CD14-positive monocyte (primary cell): Measurements from ENCODE around the gene CD200R1. TPM values are rescaled to one million over a fixed set of nuclear protein-coding genes. Genes with fewer than 3 reads are reported as not detected.

ENCODE experiments used
- DNase-seq, 3 donors: peaks; one replicate each; pipeline ENCODE4 v3.0.0-alpha.2; 2011 to 2022
- H2AFZ ChIP-seq: 2 replicates; pipeline ENCODE4 v1.6.0; 2012; ENCODE audit warnings: mild to moderate bottlenecking, low read depth, low read length, inconsistent platforms; ENCODE audit not compliant: insufficient read depth, poor library complexity, severe bottlenecking
- H3K27ac ChIP-seq, 2 donors: 1 replicate in 1 of 2; 2 replicates in 1 of 2; pipeline ENCODE4 v1.5.1; 2012 to 2013; ENCODE audit warnings: low read length in 2 of 2, control low read depth in 1 of 2, inconsistent platforms in 1 of 2, low read depth in 1 of 2, mild to moderate bottlenecking in 1 of 2
- H3K27me3 ChIP-seq, 2 donors: one replicate each; pipeline versions ENCODE4 v1.6.0 to v1.6.1; 2011 to 2013; ENCODE audit warnings: low read length in 2 of 2; ENCODE audit not compliant: control insufficient read depth in 2 of 2, insufficient read depth in 2 of 2
- H3K36me3 ChIP-seq, 2 donors: replicated peaks in 1 of 2; 1 replicate in 1 of 2; 2 replicates in 1 of 2; pipeline versions ENCODE4 v1.5.1 to v1.6.1; 2012 to 2013; ENCODE audit warnings: low read length in 2 of 2, control low read depth in 1 of 2, inconsistent platforms in 1 of 2, mild to moderate bottlenecking in 1 of 2; ENCODE audit not compliant: insufficient read depth in 2 of 2, control insufficient read depth in 1 of 2
- H3K4me1 ChIP-seq, 2 donors: 1 replicate in 1 of 2; 2 replicates in 1 of 2; pipeline versions ENCODE4 v1.5.1 to v1.6.1; 2012 to 2013; ENCODE audit warnings: low read length in 2 of 2, control low read depth in 1 of 2, inconsistent platforms in 1 of 2, mild to moderate bottlenecking in 1 of 2, moderate library complexity in 1 of 2; ENCODE audit not compliant: insufficient read depth in 2 of 2, control insufficient read depth in 1 of 2
- H3K4me2 ChIP-seq: replicated peaks from 2 replicates; pipeline ENCODE3; 2012; ENCODE audit warnings: low read length, moderate library complexity, mild to moderate bottlenecking; ENCODE audit not compliant: poor library complexity, severe bottlenecking; ENCODE audit errors: extremely low read depth
- H3K4me3 ChIP-seq, 3 experiments: fragments of 200-600 bp in 1 of 3; sonication (generic) in 1 of 3; replicated peaks in 1 of 3; 1 replicate in 2 of 3; 2 replicates in 1 of 3; pipeline ENCODE4 v1.5.1; 2011 to 2013; ENCODE audit warnings: low read length in 3 of 3, mild to moderate bottlenecking in 3 of 3, control low read depth in 2 of 3, low read depth in 2 of 3, inconsistent platforms in 1 of 3, moderate library complexity in 1 of 3
- H3K79me2 ChIP-seq: 2 replicates; pipeline ENCODE4 v1.6.0; 2012; ENCODE audit warnings: mild to moderate bottlenecking, control low read depth, inconsistent platforms, low read length, moderate library complexity; ENCODE audit not compliant: insufficient read depth
- H3K9ac ChIP-seq: 2 replicates; pipeline ENCODE4 v1.6.0; 2017; ENCODE audit warnings: low read length, mild to moderate bottlenecking; ENCODE audit not compliant: insufficient read depth, poor library complexity, severe bottlenecking
- H3K9me3 ChIP-seq, 2 donors: replicated peaks in 1 of 2; 1 replicate in 1 of 2; 2 replicates in 1 of 2; pipeline versions ENCODE4 v1.5.1 to v1.6.1; 2012 to 2013; ENCODE audit warnings: low read length in 2 of 2, control low read depth in 1 of 2; ENCODE audit not compliant: control insufficient read depth in 1 of 2, insufficient read depth in 1 of 2
- H4K20me1 ChIP-seq: 2 replicates; pipeline ENCODE4 v1.6.0; 2012; ENCODE audit warnings: mild to moderate bottlenecking, low read length, control low read depth, moderate library complexity; ENCODE audit not compliant: insufficient read depth
- H3K27ac Mint-ChIP-seq, 7 donors: one replicate each; pipeline ENCODE4 v1.8.0; 2020; ENCODE audit warnings: mild to moderate bottlenecking in 7 of 7, mixed read lengths in 7 of 7, moderate library complexity in 6 of 7, inconsistent platforms in 2 of 7
- H3K27me3 Mint-ChIP-seq, 3 donors: one replicate each; pipeline ENCODE4 v1.8.0; 2021 to 2022; ENCODE audit warnings: low read depth in 3 of 3, mild to moderate bottlenecking in 3 of 3, mixed read lengths in 3 of 3, moderate library complexity in 3 of 3, inconsistent platforms in 1 of 3
- H3K36me3 Mint-ChIP-seq, 2 donors: one replicate each; pipeline ENCODE4 v1.8.0; 2020; ENCODE audit warnings: mixed read lengths in 2 of 2, inconsistent platforms in 1 of 2, mild to moderate bottlenecking in 1 of 2
- H3K4me1 Mint-ChIP-seq: one replicate; pipeline ENCODE4 v1.8.0; 2020; ENCODE audit warnings: mild to moderate bottlenecking, mixed read lengths
- H3K4me3 Mint-ChIP-seq, 2 donors: one replicate each; pipeline ENCODE4 v1.8.0; 2020; ENCODE audit warnings: mild to moderate bottlenecking in 2 of 2, mixed read lengths in 2 of 2, moderate library complexity in 1 of 2
- H3K9me3 Mint-ChIP-seq, 7 donors: one replicate each; pipeline ENCODE4 v1.8.0; 2020 to 2022; ENCODE audit warnings: mixed read lengths in 7 of 7, mild to moderate bottlenecking in 6 of 7, moderate library complexity in 6 of 7, inconsistent platforms in 2 of 7
- CTCF ChIP-seq: fragments of 200-600 bp; IDR thresholded peaks from one replicate; pipeline ENCODE4 v1.8.0; 2022; ENCODE audit warnings: antibody characterized with exemption, mild to moderate bottlenecking
- WGBS: methylation state at CpG from one replicate; pipeline ENCODE4 v1.1.5; 2013; ENCODE audit warnings: missing lambda C conversion rate; ENCODE audit not compliant: insufficient coverage; 5-methylcytosine and 5-hydroxymethylcytosine counted together
- intact Hi-C, 2 donors: fragments of 100-400 bp; cut with micrococcal nuclease; formaldehyde crosslinking; loops; one replicate each; pipeline versions ENCODE4 v1.15.0 to v1.15.1; 2023
- polyA plus RNA-seq, 3 donors: library from polyadenylated mRNA; depleted of rRNA in 1 of 3; unstranded in 2 of 3; stranded (reverse) in 1 of 3; fragments of 300-500 nt in 2 of 3; fragments of >200 nt in 1 of 3; fragmentation: Illumina TruSeq in 2 of 3; gene quantifications; 1 replicate in 2 of 3; 2 replicates in 1 of 3; pipeline ENCODE4 v1.2.3, GENCODE V29; 2012 to 2021

CD200R1 gene
- polyA plus RNA-seq, 3 donors: 1.5 to 9.0 (median 1.6) TPM

GRCh38 chr3:112894258-112894657, 80.6 kb downstream of the CD200R1 start:
- intact Hi-C loops: no loop called here
- H3K4me2 ChIP-seq: no peak overlapping the region
- no peak for TF ChIP-seq CTCF
- Mint-ChIP-seq H3K27me3 (peaks cover 0 to 1% (median 0%) of the 10 kb centered on the region in 3 donors), H3K27ac (no peak overlapping the region), H3K4me3 (no peak overlapping the region), H3K9me3 (peaks cover 0 to 3% (median 0%) of the 10 kb centered on the region in 7 donors), H3K4me1 (peaks cover 10% of the 10 kb centered on the region), H3K36me3 (no peaks in the 10 kb centered on the region)
- H3K9ac ChIP-seq: no peak overlapping the region
- DNase-seq: no peak
- no peaks in the 10 kb centered on the region for H3K9me3 ChIP-seq
- no peaks in the 10 kb centered on the region for H4K20me1 ChIP-seq
- no peak overlapping the region for H3K4me3 ChIP-seq
- H3K36me3 ChIP-seq: no peaks in the 10 kb centered on the region
- H3K79me2 ChIP-seq: no peaks in the 10 kb centered on the region
- WGBS: 72% methylated on average over 4 of the region's 5 CpGs
- no peak overlapping the region for H2AFZ ChIP-seq
- no peak overlapping the region for H3K27ac ChIP-seq
- H3K4me1 ChIP-seq: peaks cover 4 to 6% of the 10 kb centered on the region in 2 donors
- H3K27me3 ChIP-seq: no peaks in the 10 kb centered on the region

GRCh38 chr3:112889357-112889756, 85.5 kb downstream of the CD200R1 start:
- no peak for DNase-seq
- Mint-ChIP-seq H3K27ac (no peak overlapping the region), H3K36me3 (no peaks in the 10 kb centered on the region), H3K9me3 (peaks cover 0 to 3% (median 0%) of the 10 kb centered on the region in 7 donors), H3K4me3 (no peak overlapping the region), H3K4me1 (peaks cover 4% of the 10 kb centered on the region), H3K27me3 (peaks cover 0 to 2% (median 0%) of the 10 kb centered on the region in 3 donors)
- Histone ChIP-seq H4K20me1 (no peaks in the 10 kb centered on the region), H2AFZ (no peak overlapping the region), H3K27ac (no peak overlapping the region), H3K4me2 (no peak overlapping the region), H3K4me3 (no peak overlapping the region), H3K79me2 (no peaks in the 10 kb centered on the region), H3K36me3 (no peaks in the 10 kb centered on the region), H3K9ac (no peak overlapping the region), H3K9me3 (no peaks in the 10 kb centered on the region), H3K4me1 (no peaks in the 10 kb centered on the region), H3K27me3 (no peaks in the 10 kb centered on the region)
- 100% methylated on average over 1 of the region's 3 CpGs for WGBS
- TF ChIP-seq CTCF: no peak
- intact Hi-C loops: no loop called here
